ENCODE data around the gene MUS81. TPM values are rescaled to one million over a fixed set of nuclear protein-coding genes. Genes with fewer than 3 reads are reported as not detected.

Gene MUS81
- total and polyA plus RNA-seq, 2 of the 13 experiments (the other 11 are each of a cell fraction or from before 2014, with no cell fraction given) = 25.6 to 30.2 TPM

GRCh38 chr11:65884716-65885092 is 24.5 kb downstream of the MUS81 start (continued):
- TF ChIP-seq SRSF4 (IDR thresholded peaks at IDR 0.05; ENCODE audit: low read depth, low read length, poor library complexity, severe bottlenecking) (no peak), JARID2 (CRISPR knock-in tag; IDR thresholded peaks at IDR 0.05; ENCODE audit: insufficient replicate concordance) (no peak), ZSCAN25 (CRISPR knock-in tag; IDR thresholded peaks at IDR 0.05) (peak; percentile 22; the same call in 1 of the 2 replicates), RBAK (CRISPR knock-in tag; IDR thresholded peaks at IDR 0.05) (no peak), RXRB (CRISPR knock-in tag; IDR thresholded peaks at IDR 0.05; ENCODE audit: borderline replicate concordance) (peak; percentile 45; the same call in 1 of the 2 replicates), E2F1 (CRISPR knock-in tag; IDR thresholded peaks at IDR 0.05) (no peak), BCL3 (CRISPR knock-in tag; IDR thresholded peaks at IDR 0.05) (no peak), ZNF737 (CRISPR knock-in tag; IDR thresholded peaks at IDR 0.05; ENCODE audit: borderline replicate concordance) (no peak), ISL2 (CRISPR knock-in tag; IDR thresholded peaks at IDR 0.05) (peak; percentile 16; the same call in 1 of the 2 replicates), KDM3A (CRISPR knock-in tag; IDR thresholded peaks at IDR 0.05; ENCODE audit: low read depth) (peak; percentile 73; the same call in 1 of the 2 replicates), USF2 (IDR thresholded peaks at IDR 0.05; ENCODE audit: low read depth, low read length) (no peak), USF2 (CRISPR knock-in tag; IDR thresholded peaks at IDR 0.05; ENCODE audit: borderline replicate concordance) (no peak), ZBTB49 (CRISPR knock-in tag; IDR thresholded peaks at IDR 0.05; ENCODE audit: borderline replicate concordance) (no peak), MED13 (CRISPR knock-in tag; IDR thresholded peaks at IDR 0.05) (no peak), PRDM10 (CRISPR knock-in tag; IDR thresholded peaks at IDR 0.05; ENCODE audit: low read depth) (no peak), PAX8 (CRISPR knock-in tag; IDR thresholded peaks at IDR 0.05; ENCODE audit: borderline replicate concordance) (no peak), ZZZ3 (CRISPR knock-in tag; IDR thresholded peaks at IDR 0.05; ENCODE audit: borderline replicate concordance) (no peak), DNMT1 (CRISPR knock-in tag; IDR thresholded peaks at IDR 0.05) (no peak), HHEX (CRISPR knock-in tag; IDR thresholded peaks at IDR 0.05) (no peak)

Data from HepG2 (cell line).